Glutamatergic neuron (in vitro differentiated cells): Measurements from ENCODE around the gene ZNF281. TPM values are rescaled to one million over a fixed set of nuclear protein-coding genes. Genes with fewer than 3 reads are reported as not detected.

Experiments used
- DNase-seq: peaks from one replicate; pipeline ENCODE4 v3.0.0; 2022
- H3K27ac Mint-ChIP-seq: one replicate; pipeline ENCODE4 v1.8.0; 2020; ENCODE audit warnings: mild to moderate bottlenecking, mixed read lengths, inconsistent platforms; ENCODE audit not compliant: unreplicated experiment
- H3K27me3 Mint-ChIP-seq: one replicate; pipeline ENCODE4 v1.8.0; 2020; ENCODE audit warnings: mild to moderate bottlenecking, moderate library complexity, mixed read lengths, inconsistent platforms; ENCODE audit not compliant: unreplicated experiment
- H3K36me3 Mint-ChIP-seq: one replicate; pipeline ENCODE4 v1.8.0; 2020; ENCODE audit warnings: mild to moderate bottlenecking, mixed read lengths, inconsistent platforms; ENCODE audit not compliant: unreplicated experiment
- H3K4me1 Mint-ChIP-seq: one replicate; pipeline ENCODE4 v1.8.0; 2020; ENCODE audit warnings: mild to moderate bottlenecking, low read depth, mixed read lengths, inconsistent platforms; ENCODE audit not compliant: unreplicated experiment
- H3K4me3 Mint-ChIP-seq: one replicate; pipeline ENCODE4 v1.8.0; 2020; ENCODE audit warnings: mild to moderate bottlenecking, mixed read lengths, inconsistent platforms; ENCODE audit not compliant: unreplicated experiment
- H3K9me3 Mint-ChIP-seq: one replicate; pipeline ENCODE4 v1.8.0; 2020; ENCODE audit warnings: mild to moderate bottlenecking, moderate library complexity, mixed read lengths, inconsistent platforms; ENCODE audit not compliant: unreplicated experiment
- CTCF ChIP-seq: fragments of 200-600 bp; sonication (generic); IDR thresholded peaks from one replicate; pipeline ENCODE4 v1.5.0; 2021; ENCODE audit not compliant: partially characterized antibody, unreplicated experiment
- total RNA-seq: library from RNA; stranded (reverse); fragmentation: NEBNext Ultra II Directional; extraction: Animal tissue kit (Norgen Biotek cat#: 25700); gene quantifications from one replicate; pipeline ENCODE4 v1.2.1, GENCODE V29; 2021; ENCODE audit not compliant: unreplicated experiment

The ZNF281 gene
- total RNA-seq, 1 donor from 2014 or later = 32.2 TPM

- Mint-ChIP-seq H3K9me3 (peaks cover 6% of the 10 kb centered on the region), H3K36me3 (peaks cover 14% of the 10 kb centered on the region), H3K4me1 (peaks cover 26% of the 10 kb centered on the region), H3K27ac (peak overlapping the region; percentile 10), H3K4me3 (peak overlapping the region; percentile 84), H3K27me3 (peaks cover 5% of the 10 kb centered on the region)
- DNase-seq = no peak
- no peak for TF ChIP-seq CTCF
Observed at GRCh38 chr1:200411406-200412257, 1.8 kb upstream of the ZNF281 start.

GRCh38 chr1:200410566-200410878 lies 686 bp upstream of the ZNF281 start:
- peaks cover 33% of the 10 kb centered on the region for H3K4me1 Mint-ChIP-seq
- H3K27ac Mint-ChIP-seq = peak overlapping the region; percentile 67
- no peak for TF ChIP-seq CTCF
- peaks cover 5% of the 10 kb centered on the region for H3K27me3 Mint-ChIP-seq
- peak overlapping the region; percentile 93 for H3K4me3 Mint-ChIP-seq
- H3K36me3 Mint-ChIP-seq = peaks cover 19% of the 10 kb centered on the region
- DNase-seq = no peak
- H3K9me3 Mint-ChIP-seq = peaks cover 6% of the 10 kb centered on the region

GRCh38 chr1:200409203-200409760 lies 554 bp downstream of the ZNF281 start:
- Mint-ChIP-seq H3K36me3 (peaks cover 19% of the 10 kb centered on the region), H3K4me1 (peaks cover 33% of the 10 kb centered on the region), H3K9me3 (peaks cover 6% of the 10 kb centered on the region), H3K4me3 (peak overlapping the region; percentile 93), H3K27me3 (peaks cover 5% of the 10 kb centered on the region), H3K27ac (peak overlapping the region; percentile 67)
- TF ChIP-seq CTCF = no peak
- peak; percentile 62 for DNase-seq

GRCh38 chr1:200406161-200406797 lies 3.6 kb downstream of the ZNF281 start:
- Mint-ChIP-seq H3K9me3 (peaks cover 6% of the 10 kb centered on the region), H3K36me3 (peaks cover 19% of the 10 kb centered on the region), H3K27me3 (peaks cover 5% of the 10 kb centered on the region), H3K4me1 (peaks cover 33% of the 10 kb centered on the region), H3K27ac (no peak overlapping the region), H3K4me3 (peak overlapping the region; percentile 77)
- no peak for TF ChIP-seq CTCF
- DNase-seq = no peak

- H3K4me1 Mint-ChIP-seq = peaks cover 27% of the 10 kb centered on the region
- H3K36me3 Mint-ChIP-seq = peaks cover 19% of the 10 kb centered on the region
- no peak overlapping the region for H3K27ac Mint-ChIP-seq
- no peak for DNase-seq
- peaks cover 2% of the 10 kb centered on the region for H3K9me3 Mint-ChIP-seq
- peaks cover 5% of the 10 kb centered on the region for H3K27me3 Mint-ChIP-seq
- H3K4me3 Mint-ChIP-seq = peak overlapping the region; percentile 77
- TF ChIP-seq CTCF = no peak
Observed at GRCh38 chr1:200405264-200405663, 4.6 kb downstream of the ZNF281 start.
